Smooth muscle cell (in vitro differentiated cells): ENCODE data around the gene ZNF614. TPM values are rescaled to one million over a fixed set of nuclear protein-coding genes. Genes with fewer than 3 reads are reported as not detected.
"Not testable (repeated sequence)": the region's sequence is repeated elsewhere in the genome, so short reads cannot be mapped to it uniquely, and the experiment has no call there.

Experiments used
- DNase-seq: peaks from one replicate; lab custom pipeline; 2025; ENCODE audit not compliant: unreplicated experiment; lab: John Stamatoyannopoulos, UW
- H2AFZ ChIP-seq: fragments of 200-600 bp; sonication (generic); 2 replicates; pipeline ENCODE4 v1.6.0; 2016; ENCODE audit warnings: antibody characterized with exemption, low read depth, mild to moderate bottlenecking
- H3F3A ChIP-seq: fragments of 200-600 bp; sonication (generic); 2 replicates; pipeline ENCODE4 v1.6.0; 2017; ENCODE audit warnings: antibody characterized with exemption, low read depth
- H3K27ac ChIP-seq: fragments of 200-600 bp; sonication (generic); 2 replicates; pipeline ENCODE4 v1.5.1; 2016; ENCODE audit warnings: low read depth, mild to moderate bottlenecking
- H3K27me3 ChIP-seq: fragments of 200-600 bp; sonication (generic); 2 replicates; pipeline ENCODE4 v1.6.1; 2016; ENCODE audit warnings: low read depth, mild to moderate bottlenecking
- H3K36me3 ChIP-seq: fragments of 200-600 bp; sonication (generic); 2 replicates; pipeline ENCODE4 v1.5.1; 2016; ENCODE audit warnings: low read depth
- H3K4me1 ChIP-seq: fragments of 200-600 bp; sonication (generic); 2 replicates; pipeline ENCODE4 v1.5.1; 2016; ENCODE audit warnings: low read depth
- H3K4me2 ChIP-seq: fragments of 200-600 bp; sonication (generic); 2 replicates; pipeline ENCODE4 v1.6.0; 2016; ENCODE audit warnings: mild to moderate bottlenecking
- H3K4me3 ChIP-seq: fragments of 200-600 bp; sonication (generic); 2 replicates; pipeline ENCODE4 v1.5.1; 2016; ENCODE audit warnings: mild to moderate bottlenecking
- H3K79me2 ChIP-seq: fragments of 200-600 bp; sonication (generic); 2 replicates; pipeline ENCODE4 v1.6.0; 2016; ENCODE audit warnings: low read depth, mild to moderate bottlenecking
- H3K9ac ChIP-seq: fragments of 200-600 bp; sonication (generic); 2 replicates; pipeline ENCODE4 v1.6.0; 2016; ENCODE audit warnings: low read depth
- H3K9me3 ChIP-seq: fragments of 200-600 bp; sonication (generic); replicated peaks from 2 replicates; pipeline ENCODE4 v1.5.1; 2016; ENCODE audit warnings: low read depth
- H4K20me1 ChIP-seq: fragments of 200-600 bp; sonication (generic); 2 replicates; pipeline ENCODE4 v1.6.0; 2016; ENCODE audit warnings: low read depth
- CTCF ChIP-seq: fragments of 200-600 bp; sonication (generic); IDR thresholded peaks from 2 replicates; pipeline ENCODE4 v1.5.1; 2017; ENCODE audit warnings: borderline replicate concordance, mild to moderate bottlenecking, antibody characterized with exemption; ENCODE audit not compliant: insufficient read depth, poor library complexity, severe bottlenecking
- WGBS: methylation state at CpG from one replicate; pipeline ENCODE4 v1.1.7; 2016; ENCODE audit warnings: low lambda C conversion rate; 5-methylcytosine and 5-hydroxymethylcytosine counted together
- polyA plus RNA-seq: library from polyadenylated mRNA; unstranded; fragments of >200 nt; fragmentation: Nextera tagmentation; extraction: Ambion mirVana; gene quantifications from 2 replicates; pipeline ENCODE4 v1.2.1, GENCODE V29; 2016
- total RNA-seq: library from RNA; depleted of rRNA; stranded (reverse); fragments of >200 nt; gene quantifications from 2 replicates; pipeline ENCODE4 v1.2.3, GENCODE V29; 2014

ZNF614 gene
- total and polyA plus RNA-seq, 2 experiments from 2014 or later, result 7.9 to 11.1 TPM

DNA sequence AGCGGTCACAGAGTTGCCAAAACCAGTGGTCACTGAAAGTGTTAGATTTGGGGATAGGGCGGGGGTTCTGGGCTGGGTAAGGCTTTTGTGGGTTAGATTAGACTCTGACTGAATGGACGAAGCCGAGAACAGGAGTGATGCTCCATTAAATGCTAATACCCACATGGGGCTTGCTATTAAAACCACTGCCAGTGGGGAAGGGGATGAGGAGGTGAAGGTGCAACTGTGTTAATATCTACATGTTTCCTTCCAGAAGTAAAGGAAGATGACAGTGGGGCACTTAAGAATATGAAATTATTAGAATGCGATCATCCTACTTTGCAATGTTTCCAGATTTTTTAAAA is 573 bp upstream of the ZNF614 start:
- no peaks in the 10 kb centered on the region for H3F3A ChIP-seq
- H3K27ac ChIP-seq, result peak overlapping the region; percentile 97
- WGBS, result 24% methylated on average over 5 of the region's 5 CpGs

GRCh38 chr19:52026255-52026990 is 1.8 kb downstream of the ZNF614 start:
- peaks cover 27% of the 10 kb centered on the region for H3K79me2 ChIP-seq
- H3K4me1 ChIP-seq, result peaks cover 18% of the 10 kb centered on the region
- not testable (repeated sequence) for H3K27me3 ChIP-seq, DNase-seq, H4K20me1 ChIP-seq, H3F3A ChIP-seq, H3K9ac ChIP-seq, H2AFZ ChIP-seq
- H3K27ac ChIP-seq, result peak overlapping the region; percentile 97
- H3K4me2 ChIP-seq, result peak overlapping the region; percentile 98
- H3K4me3 ChIP-seq, result peak overlapping the region; percentile 96
- H3K36me3 ChIP-seq, result peaks cover 33% of the 10 kb centered on the region
- 79% methylated on average over 15 of the region's 15 CpGs for WGBS
- peaks cover 14% of the 10 kb centered on the region for H3K9me3 ChIP-seq

More for the DNA sequence above, 573 bp upstream of the ZNF614 start:
- peak overlapping the region; percentile 98 for H3K4me2 ChIP-seq
- no peak for DNase-seq
- peaks cover 18% of the 10 kb centered on the region for H3K4me1 ChIP-seq
- no peaks in the 10 kb centered on the region for H4K20me1 ChIP-seq
- H2AFZ ChIP-seq, result peak overlapping the region; percentile 98
- no peaks in the 10 kb centered on the region for H3K27me3 ChIP-seq
- no peak for TF ChIP-seq CTCF
- peaks cover 39% of the 10 kb centered on the region for H3K36me3 ChIP-seq
- peak overlapping the region; percentile 99 for H3K9ac ChIP-seq
- peaks cover 21% of the 10 kb centered on the region for H3K9me3 ChIP-seq
- H3K4me3 ChIP-seq, result peak overlapping the region; percentile 96
- H3K79me2 ChIP-seq, result peaks cover 16% of the 10 kb centered on the region

DNA sequence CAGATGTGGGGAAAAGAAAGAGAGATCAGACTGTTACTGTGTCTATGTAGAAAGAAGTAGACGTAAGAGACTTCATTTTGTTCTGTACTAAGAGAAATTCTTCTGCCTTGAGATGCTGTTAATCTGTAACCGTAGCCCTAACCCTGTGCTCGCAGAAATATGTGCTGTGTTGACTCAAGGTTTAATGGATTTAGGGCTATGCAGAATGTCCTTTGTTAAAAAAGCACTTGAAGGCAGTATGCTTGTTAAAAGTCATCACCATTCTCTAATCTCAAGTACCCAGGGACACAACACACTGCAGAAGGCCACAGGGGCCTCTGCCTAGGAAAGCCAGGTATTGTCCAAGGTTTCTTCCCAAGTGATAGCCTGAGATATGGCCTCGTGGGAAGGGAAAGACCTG is 3.7 kb downstream of the ZNF614 start:
- 97% methylated on average over 4 of the region's 4 CpGs for WGBS
- H3K27me3 ChIP-seq, DNase-seq, H3K4me3 ChIP-seq, H3K4me2 ChIP-seq, H3K9ac ChIP-seq, H4K20me1 ChIP-seq, H3F3A ChIP-seq, H3K27ac ChIP-seq, H2AFZ ChIP-seq: not testable (repeated sequence)
- Histone ChIP-seq H3K36me3 (peaks cover 51% of the 10 kb centered on the region), H3K9me3 (peaks cover 24% of the 10 kb centered on the region), H3K4me1 (peaks cover 18% of the 10 kb centered on the region), H3K79me2 (peaks cover 34% of the 10 kb centered on the region)

DNA sequence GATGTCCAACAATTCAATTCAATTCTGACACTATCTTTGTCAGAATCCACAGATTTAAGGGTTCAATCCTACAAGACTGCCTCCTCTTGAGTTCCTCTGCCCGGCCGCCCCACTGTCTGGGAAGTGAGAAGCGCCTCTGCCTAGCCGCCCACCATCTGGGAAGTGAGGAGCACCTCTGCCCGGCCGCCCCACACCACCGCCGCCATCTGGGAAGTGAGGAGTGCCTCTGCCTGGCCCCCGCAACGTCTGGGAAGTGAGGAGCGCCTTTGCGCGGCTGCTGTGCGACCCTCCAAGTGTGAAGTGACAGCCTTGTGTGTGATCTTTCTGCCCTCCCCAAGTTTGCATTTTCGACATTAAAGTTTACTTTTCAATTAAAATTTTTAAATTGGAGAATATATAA is 6.0 kb downstream of the ZNF614 start:
- Histone ChIP-seq H3K27ac (no peak overlapping the region), H3K9ac (no peak overlapping the region), H3K4me1 (peaks cover 6% of the 10 kb centered on the region), H3K4me3 (no peak overlapping the region), H3K9me3 (peaks cover 24% of the 10 kb centered on the region), H4K20me1 (no peaks in the 10 kb centered on the region), H3F3A (no peaks in the 10 kb centered on the region), H2AFZ (no peak overlapping the region), H3K4me2 (no peak overlapping the region), H3K36me3 (peaks cover 69% of the 10 kb centered on the region), H3K79me2 (peaks cover 27% of the 10 kb centered on the region), H3K27me3 (no peaks in the 10 kb centered on the region)
- no peak for TF ChIP-seq CTCF
- 98% methylated on average over 15 of the region's 15 CpGs for WGBS
- no peak for DNase-seq
